ENCODE results near the gene CUEDC2.

DNA sequence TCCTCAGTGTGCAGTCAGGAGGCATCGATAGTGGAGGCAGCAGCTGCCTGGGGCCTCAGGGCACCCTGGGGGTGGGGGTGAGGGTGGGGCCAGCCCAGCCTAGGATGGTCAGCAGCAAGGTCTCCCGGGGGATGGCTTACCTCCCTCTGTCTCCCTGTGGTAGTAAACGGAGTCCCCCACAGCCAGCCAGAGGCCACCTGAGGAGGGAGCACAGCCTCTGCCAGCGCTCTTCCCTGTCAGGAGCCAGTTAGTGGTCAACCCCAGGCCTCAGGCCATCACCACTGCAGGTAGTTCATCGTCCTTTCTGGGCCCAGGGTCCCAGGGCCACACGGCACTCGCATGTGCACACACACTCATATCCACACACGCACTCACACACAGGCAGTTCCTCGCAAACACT, 48.0 kb upstream of the CUEDC2 start:
- TF ChIP-seq, protein P1, sequence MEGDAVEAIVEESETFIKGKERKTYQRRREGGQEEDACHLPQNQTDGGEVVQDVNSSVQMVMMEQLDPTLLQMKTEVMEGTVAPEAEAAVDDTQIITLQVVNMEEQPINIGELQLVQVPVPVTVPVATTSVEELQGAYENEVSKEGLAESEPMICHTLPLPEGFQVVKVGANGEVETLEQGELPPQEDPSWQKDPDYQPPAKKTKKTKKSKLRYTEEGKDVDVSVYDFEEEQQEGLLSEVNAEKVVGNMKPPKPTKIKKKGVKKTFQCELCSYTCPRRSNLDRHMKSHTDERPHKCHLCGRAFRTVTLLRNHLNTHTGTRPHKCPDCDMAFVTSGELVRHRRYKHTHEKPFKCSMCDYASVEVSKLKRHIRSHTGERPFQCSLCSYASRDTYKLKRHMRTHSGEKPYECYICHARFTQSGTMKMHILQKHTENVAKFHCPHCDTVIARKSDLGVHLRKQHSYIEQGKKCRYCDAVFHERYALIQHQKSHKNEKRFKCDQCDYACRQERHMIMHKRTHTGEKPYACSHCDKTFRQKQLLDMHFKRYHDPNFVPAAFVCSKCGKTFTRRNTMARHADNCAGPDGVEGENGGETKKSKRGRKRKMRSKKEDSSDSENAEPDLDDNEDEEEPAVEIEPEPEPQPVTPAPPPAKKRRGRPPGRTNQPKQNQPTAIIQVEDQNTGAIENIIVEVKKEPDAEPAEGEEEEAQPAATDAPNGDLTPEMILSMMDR (IDR thresholded peaks at IDR 0.05; ENCODE audit: insufficient read depth, low read length, poor library complexity, severe bottlenecking): no peak
- no peak for TF ChIP-seq EZH2phosphoT487 (conservative IDR thresholded peaks at IDR 0.05; ENCODE audit: low read length)
